Gastrocnemius medialis (tissue), 4 donors: ENCODE measurements around the gene NBEA. TPM values are rescaled to one million over a fixed set of nuclear protein-coding genes. Genes with fewer than 3 reads are reported as not detected.

ENCODE experiments used
- ATAC-seq, 2 donors: fragments of 150-250 bp; one replicate each; pipeline ENCODE4 v1.9.1; 2016
- DNase-seq, 2 donors: peaks; one replicate each; pipeline ENCODE4 v3.0.0-alpha.2; 2019
- H3K27ac ChIP-seq, 4 donors: fragments of 200-600 bp; sonication (generic); 1 replicate in 1 of 4; 2 replicates in 3 of 4; pipeline ENCODE4 v1.5.1; 2016 to 2018; ENCODE audit warnings: mild to moderate bottlenecking in 2 of 4, moderate library complexity in 1 of 4
- H3K27me3 ChIP-seq, 3 donors: fragments of 200-600 bp; sonication (generic) in 2 of 3; 1 replicate in 1 of 3; 2 replicates in 2 of 3; pipeline versions ENCODE4 v1.5.1 to v1.6.0; 2016 to 2019; ENCODE audit warnings: mild to moderate bottlenecking in 1 of 3, moderate library complexity in 1 of 3
- H3K36me3 ChIP-seq, 2 donors: fragments of 200-600 bp; sonication (generic) in 1 of 2; one replicate each; pipeline ENCODE4 v1.5.1; 2017 to 2018
- H3K4me1 ChIP-seq, 2 donors: fragments of 200-600 bp; sonication (generic) in 1 of 2; one replicate each; pipeline ENCODE4 v1.5.1; 2016 to 2017; ENCODE audit warnings: mild to moderate bottlenecking in 2 of 2
- H3K4me3 ChIP-seq, 4 donors: fragments of 200-600 bp; sonication (generic) in 3 of 4; 1 replicate in 1 of 4; 2 replicates in 3 of 4; pipeline ENCODE4 v1.5.1; 2016 to 2019; ENCODE audit warnings: mild to moderate bottlenecking in 2 of 4
- H3K9me3 ChIP-seq, 3 donors: fragments of 200-600 bp; sonication (generic) in 2 of 3; 1 replicate in 1 of 3; 2 replicates in 2 of 3; pipeline ENCODE4 v1.5.1; 2016 to 2019
- POLR2A ChIP-seq, 2 donors: fragments of 450-650 bp; IDR thresholded peaks; one replicate each; pipeline ENCODE4 v1.6.1; 2017; ENCODE audit warnings: antibody characterized with exemption in 2 of 2, mild to moderate bottlenecking in 2 of 2, moderate library complexity in 2 of 2
- in situ Hi-C, 4 donors: fragments of 200-750 bp; cut with MboI; loops; one replicate each; pipeline versions ENCODE4 v1.15.0 to v1.8.0; 2017; ENCODE audit warnings: low sequenced_read_pairs in 4 of 4
- intact Hi-C: fragments of 100-400 bp; cut with DNase I; formaldehyde crosslinking; loops from one replicate; pipeline ENCODE4 v1.15.1; 2023; ENCODE audit warnings: low total_unique reads
- total RNA-seq, 4 donors: library from RNA; depleted of rRNA; stranded (reverse); fragments of >200 nt; gene quantifications; one replicate each; pipeline versions ENCODE4 v1.1.0 to v1.2.3, GENCODE V29; 2016
- TF ChIP-seq, protein P1 (sequence below), 5 experiments: fragments of 450-650 bp in 3 of 5; fragments of 200-600 bp in 2 of 5; sonication (generic) in 2 of 5; IDR thresholded peaks in 4 of 5; conservative IDR thresholded peaks in 1 of 5; 1 replicate in 4 of 5; 2 replicates in 1 of 5; pipeline ENCODE4 v1.5.1; 2016 to 2019; ENCODE audit warnings: antibody characterized with exemption in 5 of 5, mild to moderate bottlenecking in 3 of 5, moderate library complexity in 3 of 5

Gene NBEA
- total RNA-seq, 4 donors from 2014 or later = 4.1 to 5.1 (median 4.7) TPM

DNA sequence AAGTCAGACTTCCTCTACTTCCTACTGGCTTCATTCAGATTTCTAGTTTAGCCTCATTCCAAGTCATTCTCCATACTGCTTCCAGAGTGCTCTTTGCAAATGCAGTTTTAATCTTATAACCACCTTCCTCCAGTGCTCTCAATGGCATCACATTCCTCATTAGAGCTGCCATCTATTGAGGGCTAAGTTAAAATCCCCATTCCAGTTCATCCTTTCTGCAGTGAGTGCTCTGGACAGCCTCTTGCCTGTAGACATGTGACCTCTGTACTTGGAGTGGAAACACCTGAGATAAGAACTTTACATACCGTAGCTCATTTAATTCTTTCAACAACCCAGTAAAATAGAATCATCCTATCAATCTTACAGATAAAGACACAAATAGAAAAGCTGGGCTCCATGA, 592.3 kb downstream of the NBEA start:
- Histone ChIP-seq H3K9me3 (no peaks in the 10 kb centered on the region), H3K27ac (no peak overlapping the region), H3K27me3 (no peaks in the 10 kb centered on the region), H3K4me3 (no peak overlapping the region), H3K36me3 (no peaks in the 10 kb centered on the region), H3K4me1 (no peaks in the 10 kb centered on the region)
- intact Hi-C loops (no loop called here), in situ Hi-C loops (no loop called here)
- TF ChIP-seq, protein P1, sequence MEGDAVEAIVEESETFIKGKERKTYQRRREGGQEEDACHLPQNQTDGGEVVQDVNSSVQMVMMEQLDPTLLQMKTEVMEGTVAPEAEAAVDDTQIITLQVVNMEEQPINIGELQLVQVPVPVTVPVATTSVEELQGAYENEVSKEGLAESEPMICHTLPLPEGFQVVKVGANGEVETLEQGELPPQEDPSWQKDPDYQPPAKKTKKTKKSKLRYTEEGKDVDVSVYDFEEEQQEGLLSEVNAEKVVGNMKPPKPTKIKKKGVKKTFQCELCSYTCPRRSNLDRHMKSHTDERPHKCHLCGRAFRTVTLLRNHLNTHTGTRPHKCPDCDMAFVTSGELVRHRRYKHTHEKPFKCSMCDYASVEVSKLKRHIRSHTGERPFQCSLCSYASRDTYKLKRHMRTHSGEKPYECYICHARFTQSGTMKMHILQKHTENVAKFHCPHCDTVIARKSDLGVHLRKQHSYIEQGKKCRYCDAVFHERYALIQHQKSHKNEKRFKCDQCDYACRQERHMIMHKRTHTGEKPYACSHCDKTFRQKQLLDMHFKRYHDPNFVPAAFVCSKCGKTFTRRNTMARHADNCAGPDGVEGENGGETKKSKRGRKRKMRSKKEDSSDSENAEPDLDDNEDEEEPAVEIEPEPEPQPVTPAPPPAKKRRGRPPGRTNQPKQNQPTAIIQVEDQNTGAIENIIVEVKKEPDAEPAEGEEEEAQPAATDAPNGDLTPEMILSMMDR (IDR thresholded peaks at IDR 0.05 in 4 of 5, conservative IDR thresholded peaks at IDR 0.05 in 1 of 5) = no peak
- no peak for TF ChIP-seq POLR2A (IDR thresholded peaks at IDR 0.05)
- no peak for ATAC-seq
- no peak for DNase-seq

GRCh38 chr13:35548790-35549189, 606.7 kb downstream of the NBEA start:
- no peak for TF ChIP-seq POLR2A (IDR thresholded peaks at IDR 0.05)
- TF ChIP-seq, protein P1 (IDR thresholded peaks at IDR 0.05 in 4 of 5, conservative IDR thresholded peaks at IDR 0.05 in 1 of 5) = no peak
- ATAC-seq = no peak
- peaks cover 0 to 2% of the 10 kb centered on the region in 2 donors for H3K36me3 ChIP-seq
- intact Hi-C loops (no loop called here), in situ Hi-C loops (no loop called here)
- no peak for DNase-seq
- H3K27ac ChIP-seq = no peak overlapping the region
- peaks cover 0 to 4% of the 10 kb centered on the region in 2 donors for H3K4me1 ChIP-seq
- H3K4me3 ChIP-seq = no peak overlapping the region
- no peaks in the 10 kb centered on the region for H3K27me3 ChIP-seq
- H3K9me3 ChIP-seq = no peaks in the 10 kb centered on the region

- H3K27ac ChIP-seq = no peak overlapping the region
- H3K27me3 ChIP-seq = no peaks in the 10 kb centered on the region
- H3K36me3 ChIP-seq = peaks cover 0 to 2% of the 10 kb centered on the region in 2 donors
- H3K4me1 ChIP-seq = peaks cover 0 to 4% of the 10 kb centered on the region in 2 donors
- no peaks in the 10 kb centered on the region for H3K9me3 ChIP-seq
- H3K4me3 ChIP-seq = no peak overlapping the region
- in situ Hi-C loops = no loop called here
- ATAC-seq (peak; percentile 91 to 99), DNase-seq (no peak)
- intact Hi-C loops = no loop called here
- no peak for TF ChIP-seq POLR2A (IDR thresholded peaks at IDR 0.05)
- TF ChIP-seq, protein P1 (IDR thresholded peaks at IDR 0.05 in 4 of 5, conservative IDR thresholded peaks at IDR 0.05 in 1 of 5) = no peak
These were observed 607.4 kb downstream of the NBEA start for GRCh38 chr13:35549481-35549880.

DNA sequence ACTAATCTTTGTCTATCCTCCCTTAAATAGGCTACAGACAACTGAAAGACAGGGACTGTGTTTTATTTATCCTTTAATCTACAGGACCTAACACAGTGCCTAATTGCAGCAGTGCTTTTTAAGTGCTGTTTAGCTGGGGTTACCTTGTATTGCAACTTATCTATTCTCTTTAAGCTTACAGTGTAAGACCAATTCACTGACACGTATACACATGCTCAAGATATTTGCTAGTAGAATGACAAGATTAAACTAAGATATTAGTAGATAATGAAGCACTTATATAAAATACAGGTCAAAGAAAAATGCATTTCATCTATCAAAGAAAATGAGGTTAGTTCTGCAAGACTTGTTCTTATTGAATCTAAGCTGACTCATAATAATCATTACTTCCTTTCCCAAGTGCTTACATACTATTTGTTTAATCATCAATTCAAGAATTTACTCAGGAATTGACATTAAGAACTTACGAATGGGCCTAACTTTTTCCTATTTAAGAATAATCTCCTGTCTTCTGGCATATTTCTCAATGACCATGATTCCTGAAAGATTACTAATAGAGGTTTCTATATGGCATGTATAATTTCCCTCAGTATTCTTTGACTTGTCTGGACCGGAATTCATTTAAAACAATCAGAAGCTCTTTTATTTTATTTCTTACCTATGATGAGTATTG, 610.2 kb downstream of the NBEA start:
- intact Hi-C loops = no loop called here
- H3K4me1 ChIP-seq = peaks cover 0 to 4% of the 10 kb centered on the region in 2 donors
- ATAC-seq (no peak), DNase-seq (no peak)
- in situ Hi-C loops = no loop called here
- H3K27me3 ChIP-seq = no peaks in the 10 kb centered on the region
- no peak overlapping the region for H3K4me3 ChIP-seq
- H3K36me3 ChIP-seq = no peaks in the 10 kb centered on the region
- H3K27ac ChIP-seq = no peak overlapping the region
- H3K9me3 ChIP-seq = no peaks in the 10 kb centered on the region
- TF ChIP-seq, protein P1 (IDR thresholded peaks at IDR 0.05 in 4 of 5, conservative IDR thresholded peaks at IDR 0.05 in 1 of 5) = no peak
- no peak for TF ChIP-seq POLR2A (IDR thresholded peaks at IDR 0.05)
